ENCODE results near the gene SLC38A1.

The SLC38A1 gene

GRCh38 chr12:46276756-46277155 lies 7.9 kb upstream of the SLC38A1 start:
- TF ChIP-seq CTCF (IDR thresholded peaks at IDR 0.05; ENCODE audit: low read depth, low read length) (no peak), MYC (IDR thresholded peaks at IDR 0.05; ENCODE audit: low read depth, low read length) (no peak), MAX (IDR thresholded peaks at IDR 0.05; ENCODE audit: low read depth, low read length) (no peak), POLR2A (IDR thresholded peaks at IDR 0.05; ENCODE audit: extremely low read depth, insufficient read length) (no peak)
- DNase-seq (ENCODE audit: low read depth): no peak
- no peak overlapping the region for H3K4me3 ChIP-seq (ENCODE audit: low read depth, low read length)

GRCh38 chr12:46271863-46272262 lies 3.0 kb upstream of the SLC38A1 start:
- no peak for TF ChIP-seq MYC (IDR thresholded peaks at IDR 0.05; ENCODE audit: low read depth, low read length)
- TF ChIP-seq POLR2A (IDR thresholded peaks at IDR 0.05; ENCODE audit: extremely low read depth, insufficient read length): no peak
- no peak for TF ChIP-seq CTCF (IDR thresholded peaks at IDR 0.05; ENCODE audit: low read depth, low read length)
- no peak for TF ChIP-seq MAX (IDR thresholded peaks at IDR 0.05; ENCODE audit: low read depth, low read length)
- no peak overlapping the region for H3K4me3 ChIP-seq (ENCODE audit: low read depth, low read length)
- no peak for DNase-seq (ENCODE audit: low read depth)

GRCh38 chr12:46269429-46270241 lies 792 bp upstream of the SLC38A1 start:
- peak overlapping the region; percentile 58 for H3K4me3 ChIP-seq (ENCODE audit: low read depth, low read length)
- peak; percentile 63 for DNase-seq (ENCODE audit: low read depth)

GRCh38 chr12:46267825-46268582 lies 839 bp downstream of the SLC38A1 start:
- peak; percentile 59 for DNase-seq (ENCODE audit: low read depth)
- H3K4me3 ChIP-seq (ENCODE audit: low read depth, low read length): peak overlapping the region; percentile 92
- TF ChIP-seq MYC (IDR thresholded peaks at IDR 0.05; ENCODE audit: low read depth, low read length): peak; percentile 2; the same call in 1 of the 2 replicates
- no peak for TF ChIP-seq CTCF (IDR thresholded peaks at IDR 0.05; ENCODE audit: low read depth, low read length)
- peak; percentile 26; the same call in 1 of the 2 replicates for TF ChIP-seq MAX (IDR thresholded peaks at IDR 0.05; ENCODE audit: low read depth, low read length)
- no peak for TF ChIP-seq POLR2A (IDR thresholded peaks at IDR 0.05; ENCODE audit: extremely low read depth, insufficient read length)

More at GRCh38 chr12:46269429-46270241, 792 bp upstream of the SLC38A1 start:
- TF ChIP-seq POLR2A (IDR thresholded peaks at IDR 0.05; ENCODE audit: extremely low read depth, insufficient read length) (no peak), MYC (IDR thresholded peaks at IDR 0.05; ENCODE audit: low read depth, low read length) (peak; percentile 59; the same call in 1 of the 2 replicates), CTCF (IDR thresholded peaks at IDR 0.05; ENCODE audit: low read depth, low read length) (no peak), MAX (IDR thresholded peaks at IDR 0.05; ENCODE audit: low read depth, low read length) (peak; percentile 39; the same call in 1 of the 2 replicates)

DNA sequence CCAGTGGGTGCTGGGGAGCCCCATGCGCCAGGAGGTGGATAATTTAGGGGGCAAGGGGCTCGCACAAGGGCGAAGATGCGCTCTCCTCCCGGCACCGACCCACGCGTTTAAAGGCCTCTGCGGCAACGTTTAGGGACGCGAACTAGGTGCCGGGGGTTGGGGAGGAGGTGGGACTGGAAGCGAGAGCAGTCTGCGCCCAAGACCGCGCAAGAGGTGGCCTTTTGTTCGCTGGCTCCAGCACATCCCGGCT lies 1.3 kb downstream of the SLC38A1 start:
- TF ChIP-seq CTCF (IDR thresholded peaks at IDR 0.05; ENCODE audit: low read depth, low read length): no peak
- no peak for TF ChIP-seq MYC (IDR thresholded peaks at IDR 0.05; ENCODE audit: low read depth, low read length)
- TF ChIP-seq POLR2A (IDR thresholded peaks at IDR 0.05; ENCODE audit: extremely low read depth, insufficient read length): no peak
- TF ChIP-seq MAX (IDR thresholded peaks at IDR 0.05; ENCODE audit: low read depth, low read length): no peak
- DNase-seq (ENCODE audit: low read depth): no peak
- H3K4me3 ChIP-seq (ENCODE audit: low read depth, low read length): peak overlapping the region; percentile 92

Measured in NB4 (cell line).